A549 (cell line): ENCODE measurements around the gene ATP6V1A.

Experiments used
- EP300 ChIP-seq, 2 experiments: fragments of >200 bp; sonication (Bioruptor Twin); formaldehyde crosslinking; IDR thresholded peaks; 2 replicates in 1 of 2; 3 replicates in 1 of 2; pipeline ENCODE4 v1.6.1; 2016 to 2017
- ESRRA ChIP-seq: fragments of 150-350 bp; IDR thresholded peaks from 2 replicates; pipeline ENCODE4 v1.6.1; 2014; ENCODE audit warnings: mild to moderate bottlenecking, low read length, borderline replicate concordance
- HOXB5 ChIP-seq: fragments of 250-450 bp; sonication (Bioruptor Pico); IDR thresholded peaks from 2 replicates; pipeline ENCODE4 v1.5.0; 2020; ENCODE audit warnings: mild to moderate bottlenecking, moderate library complexity
- JUNB ChIP-seq: fragments of >200 bp; sonication (Bioruptor Twin); formaldehyde crosslinking; IDR thresholded peaks from 2 replicates; pipeline ENCODE4 v1.6.1; 2016
- KDM1A ChIP-seq: fragments of 200-600 bp; sonication (generic); IDR thresholded peaks from 2 replicates; pipeline ENCODE4 v1.6.1; 2016; ENCODE audit warnings: low read depth, mild to moderate bottlenecking
- POLR2A ChIP-seq: IDR thresholded peaks from 2 replicates; pipeline ENCODE4 v1.6.1; 2012; ENCODE audit warnings: mild to moderate bottlenecking, low read length
- POLR2AphosphoS2 ChIP-seq: conservative IDR thresholded peaks from 2 replicates; pipeline ENCODE4 v1.6.1; 2012; ENCODE audit warnings: low read length, improper control_type of control experiment, inconsistent platforms

GRCh38 chr3:113745756-113746547 is 883 bp upstream of the ATP6V1A start, which contains the start of gene NAA50:
- TF ChIP-seq POLR2A (peak; percentile 89), JUNB (no peak), KDM1A (no peak), POLR2AphosphoS2 (no peak), EP300 (IDR thresholded peaks at IDR 0.05) (no peak; a peak in 1 of 5 replicates), HOXB5 (no peak), ESRRA (no peak)
